ENCODE measurements around the gene KCNK7. TPM values are rescaled to one million over a fixed set of nuclear protein-coding genes. Genes with fewer than 3 reads are reported as not detected.
A peak's percentile ranks its signal among the peaks of the same experiment; 100 is the strongest.

Gene KCNK7
- total RNA-seq, 1 donor from 2014 or later = 12.0 TPM

- TF ChIP-seq POLR2A (IDR thresholded peaks at IDR 0.05) (no peak), CTCF (IDR thresholded peaks at IDR 0.05) (no peak), POLR2AphosphoS5 (IDR thresholded peaks at IDR 0.05; ENCODE audit: insufficient read depth in 1 of 2, low read depth in 1 of 2) (no peak)
- no peaks in the 10 kb centered on the region for H3K36me3 ChIP-seq
- no peak for DNase-seq (ENCODE audit: extremely low spot score in 2 of 2)
- no peaks in the 10 kb centered on the region for H3K9me3 ChIP-seq
- no peak overlapping the region for H3K27ac ChIP-seq
- no peak overlapping the region for H3K4me3 ChIP-seq
- intact Hi-C loops (cut with DNase I) = no loop called here
- no peaks in the 10 kb centered on the region for H3K27me3 ChIP-seq
- peaks cover 53% of the 10 kb centered on the region for H3K4me1 ChIP-seq
These were observed 32.0 kb downstream of the KCNK7 start for GRCh38 chr11:65563601-65564000.

- peaks cover 48% of the 10 kb centered on the region for H3K4me1 ChIP-seq
These were observed 32.8 kb downstream of the KCNK7 start for GRCh38 chr11:65562788-65563187.

GRCh38 chr11:65562020-65562419 is 33.6 kb downstream of the KCNK7 start:
- TF ChIP-seq POLR2AphosphoS5 (IDR thresholded peaks at IDR 0.05; ENCODE audit: insufficient read depth in 1 of 2, low read depth in 1 of 2) (no peak), POLR2A (IDR thresholded peaks at IDR 0.05) (no peak), CTCF (IDR thresholded peaks at IDR 0.05) (no peak)
- intact Hi-C loops (cut with DNase I) = no loop called here
- Histone ChIP-seq H3K9me3 (no peaks in the 10 kb centered on the region), H3K4me3 (no peak overlapping the region), H3K4me1 (peaks cover 46% of the 10 kb centered on the region), H3K36me3 (no peaks in the 10 kb centered on the region), H3K27ac (no peak overlapping the region), H3K27me3 (no peaks in the 10 kb centered on the region)
- no peak for DNase-seq (ENCODE audit: extremely low spot score in 2 of 2)

More at GRCh38 chr11:65562788-65563187, 32.8 kb downstream of the KCNK7 start:
- no peaks in the 10 kb centered on the region for H3K36me3 ChIP-seq
- H3K27ac ChIP-seq = no peak overlapping the region
- no peaks in the 10 kb centered on the region for H3K27me3 ChIP-seq
- intact Hi-C loops (cut with DNase I) = no loop called here
- no peak for TF ChIP-seq POLR2A (IDR thresholded peaks at IDR 0.05)
- TF ChIP-seq CTCF (IDR thresholded peaks at IDR 0.05) = no peak
- TF ChIP-seq POLR2AphosphoS5 (IDR thresholded peaks at IDR 0.05; ENCODE audit: insufficient read depth in 1 of 2, low read depth in 1 of 2) = no peak
- no peaks in the 10 kb centered on the region for H3K9me3 ChIP-seq
- DNase-seq (ENCODE audit: extremely low spot score in 2 of 2) = no peak
- no peak overlapping the region for H3K4me3 ChIP-seq

GRCh38 chr11:65560555-65561418 is 34.8 kb downstream of the KCNK7 start:
- no peak overlapping the region for H3K4me3 ChIP-seq
- H3K9me3 ChIP-seq = no peaks in the 10 kb centered on the region
- no peak for DNase-seq (ENCODE audit: extremely low spot score in 2 of 2)
- H3K36me3 ChIP-seq = no peaks in the 10 kb centered on the region
- TF ChIP-seq POLR2AphosphoS5 (IDR thresholded peaks at IDR 0.05; ENCODE audit: insufficient read depth in 1 of 2, low read depth in 1 of 2) (no peak), CTCF (IDR thresholded peaks at IDR 0.05) (no peak), POLR2A (IDR thresholded peaks at IDR 0.05) (no peak)
- intact Hi-C loops (cut with DNase I) = no loop called here
- H3K27me3 ChIP-seq = no peaks in the 10 kb centered on the region
- peaks cover 48% of the 10 kb centered on the region for H3K4me1 ChIP-seq
- peak overlapping the region; percentile 98 for H3K27ac ChIP-seq

- Histone ChIP-seq H3K36me3 (no peaks in the 10 kb centered on the region), H3K4me3 (no peak overlapping the region), H3K27ac (peak overlapping the region; percentile 98), H3K9me3 (no peaks in the 10 kb centered on the region), H3K4me1 (peaks cover 55% of the 10 kb centered on the region), H3K27me3 (no peaks in the 10 kb centered on the region)
- intact Hi-C loops (cut with DNase I) = no loop called here
- DNase-seq (ENCODE audit: extremely low spot score in 2 of 2) = no peak
- TF ChIP-seq CTCF (IDR thresholded peaks at IDR 0.05) (no peak), POLR2AphosphoS5 (IDR thresholded peaks at IDR 0.05; ENCODE audit: insufficient read depth in 1 of 2, low read depth in 1 of 2) (no peak), POLR2A (IDR thresholded peaks at IDR 0.05) (no peak)
These were observed 35.6 kb downstream of the KCNK7 start for GRCh38 chr11:65559951-65560537.
